Measurements from ENCODE around the gene CLCN6.

Gene CLCN6

DNA sequence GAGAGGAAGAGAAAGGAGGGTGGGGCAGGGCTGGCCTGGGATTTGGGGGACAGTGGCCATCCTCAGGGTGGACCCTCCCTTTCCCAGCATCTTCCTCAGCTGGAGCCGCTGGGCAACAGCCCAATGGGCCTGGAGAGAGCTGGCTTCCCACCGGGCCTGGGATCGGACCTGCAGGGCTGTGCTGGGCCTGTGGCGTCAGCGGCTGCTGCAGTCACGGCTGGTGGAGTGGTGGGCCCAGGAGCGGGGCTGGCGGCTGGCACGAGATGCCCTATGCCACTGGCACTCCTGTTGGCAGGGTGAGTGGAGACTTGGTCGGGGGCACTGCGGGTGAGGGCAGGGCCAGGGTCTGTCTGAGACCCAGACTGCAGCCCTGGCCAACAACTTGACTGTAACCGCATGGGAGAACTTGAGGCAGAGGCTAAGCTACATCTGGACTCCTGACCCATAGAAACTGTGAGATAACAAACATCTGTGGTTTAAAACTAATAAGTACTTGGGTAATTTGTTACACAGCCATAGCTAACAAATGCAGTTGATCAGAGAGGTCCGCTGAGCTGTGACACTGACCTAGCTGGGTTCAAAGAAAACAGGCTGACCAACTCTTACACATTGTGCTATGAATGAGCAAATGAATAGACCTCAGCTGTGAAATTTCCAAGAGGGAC, 26.1 kb upstream of the CLCN6 start:
- DNase-seq: no peak

DNA sequence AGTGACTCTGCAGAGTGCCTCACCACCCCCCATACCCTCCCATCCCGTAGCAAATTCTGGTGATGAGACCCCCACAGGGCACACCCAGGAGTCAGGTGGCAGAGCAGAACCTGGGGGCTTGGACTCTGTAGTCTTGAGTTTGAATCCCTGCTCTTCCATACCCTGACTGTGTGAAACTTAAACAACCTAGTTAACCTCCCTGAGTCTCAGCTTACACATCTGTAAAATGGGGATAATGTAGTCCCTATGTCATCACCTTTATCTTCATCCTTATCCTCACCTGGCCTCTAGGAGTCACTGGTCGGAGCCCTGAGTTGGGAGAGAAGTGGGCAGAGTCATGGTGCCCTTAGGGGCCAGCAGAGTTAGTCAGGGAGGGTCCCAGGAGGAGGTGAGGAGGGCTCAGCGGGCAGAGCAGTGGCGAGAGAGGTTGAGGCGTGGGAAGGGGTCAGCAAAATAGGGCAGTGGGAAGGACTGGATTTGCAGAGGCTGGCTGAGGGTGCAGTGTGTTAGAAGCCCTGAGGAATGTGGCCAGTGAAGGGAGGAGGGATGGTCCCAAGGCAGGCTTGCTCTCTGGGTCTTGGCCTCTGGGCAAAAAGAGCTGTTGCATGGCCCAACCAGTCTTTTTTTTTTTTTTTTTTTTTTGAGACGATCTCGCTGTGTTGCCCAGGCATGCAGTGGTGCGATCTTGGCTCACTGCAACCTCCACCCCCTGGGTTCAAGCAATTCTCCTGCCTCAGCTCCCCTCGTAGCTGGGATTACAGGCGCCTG, 25.4 kb upstream of the CLCN6 start:
- DNase-seq: no peak

DNA sequence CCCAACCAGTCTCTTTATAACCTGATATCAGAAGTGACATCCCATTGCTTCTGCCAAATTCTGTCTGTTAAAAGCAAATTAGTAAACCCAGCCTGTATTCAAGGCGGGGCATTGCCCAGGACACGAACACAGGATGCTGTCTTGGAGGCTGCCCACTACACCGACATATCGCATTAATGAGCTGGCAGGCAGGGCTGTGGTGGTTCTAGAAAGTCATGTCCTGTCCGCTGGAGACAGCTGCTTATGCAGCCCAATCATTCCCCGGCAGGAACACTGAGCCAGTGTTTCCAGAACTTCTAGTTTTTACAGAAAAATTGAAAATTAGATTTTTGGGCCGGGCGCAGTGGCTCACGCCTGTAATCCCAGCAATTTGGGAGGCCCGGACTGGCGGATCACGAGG, 24.7 kb upstream of the CLCN6 start:
- no peak for DNase-seq

DNA sequence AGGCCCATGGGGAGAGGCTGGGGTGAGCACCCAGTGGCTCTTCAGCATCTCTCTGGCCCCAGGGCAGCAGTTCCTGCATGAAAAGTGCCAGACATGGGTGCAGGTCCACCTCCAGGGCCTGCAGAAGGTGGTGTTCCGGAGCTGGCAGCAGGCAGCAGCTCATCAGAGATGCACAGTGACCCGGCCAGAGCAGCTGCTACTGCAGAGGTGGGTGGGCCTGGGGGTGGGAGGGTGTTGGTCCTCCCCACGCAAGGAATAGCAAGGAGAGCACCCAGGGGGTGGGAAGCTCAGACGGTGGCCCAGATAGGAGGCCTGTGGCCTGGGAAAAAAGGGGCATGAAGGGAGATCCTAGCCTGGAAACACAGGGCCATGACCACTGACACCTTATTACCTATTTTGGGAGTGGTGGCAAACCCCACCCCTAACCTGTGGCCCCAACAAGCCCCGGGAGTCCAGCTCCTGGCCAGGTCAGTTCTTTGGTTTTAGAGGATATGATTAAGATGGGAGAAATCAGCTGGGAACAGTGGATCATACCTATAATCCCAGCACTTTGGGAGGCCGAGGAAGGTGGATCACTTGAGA, 23.8 kb upstream of the CLCN6 start:
- DNase-seq: no peak

DNA sequence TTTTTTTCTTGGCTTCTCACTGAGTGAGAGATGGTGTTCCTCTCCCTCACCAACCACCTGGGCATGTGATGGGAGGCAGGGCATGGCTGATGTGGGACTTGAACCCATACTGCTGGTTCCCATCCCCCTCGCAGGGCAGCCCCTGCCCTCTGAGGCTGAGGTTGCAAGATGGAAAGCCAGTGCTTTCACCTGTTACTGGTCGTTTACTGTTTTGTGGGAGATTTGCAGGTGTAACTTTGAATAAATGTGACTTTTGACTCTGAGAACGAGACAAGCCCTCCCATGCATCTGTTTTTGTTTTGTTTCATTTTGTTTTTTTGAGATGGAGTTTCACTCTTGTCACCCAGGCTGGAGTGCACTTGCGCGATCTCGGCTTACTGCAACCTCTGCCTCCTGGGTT, 22.4 kb upstream of the CLCN6 start:
- DNase-seq: no peak

DNA sequence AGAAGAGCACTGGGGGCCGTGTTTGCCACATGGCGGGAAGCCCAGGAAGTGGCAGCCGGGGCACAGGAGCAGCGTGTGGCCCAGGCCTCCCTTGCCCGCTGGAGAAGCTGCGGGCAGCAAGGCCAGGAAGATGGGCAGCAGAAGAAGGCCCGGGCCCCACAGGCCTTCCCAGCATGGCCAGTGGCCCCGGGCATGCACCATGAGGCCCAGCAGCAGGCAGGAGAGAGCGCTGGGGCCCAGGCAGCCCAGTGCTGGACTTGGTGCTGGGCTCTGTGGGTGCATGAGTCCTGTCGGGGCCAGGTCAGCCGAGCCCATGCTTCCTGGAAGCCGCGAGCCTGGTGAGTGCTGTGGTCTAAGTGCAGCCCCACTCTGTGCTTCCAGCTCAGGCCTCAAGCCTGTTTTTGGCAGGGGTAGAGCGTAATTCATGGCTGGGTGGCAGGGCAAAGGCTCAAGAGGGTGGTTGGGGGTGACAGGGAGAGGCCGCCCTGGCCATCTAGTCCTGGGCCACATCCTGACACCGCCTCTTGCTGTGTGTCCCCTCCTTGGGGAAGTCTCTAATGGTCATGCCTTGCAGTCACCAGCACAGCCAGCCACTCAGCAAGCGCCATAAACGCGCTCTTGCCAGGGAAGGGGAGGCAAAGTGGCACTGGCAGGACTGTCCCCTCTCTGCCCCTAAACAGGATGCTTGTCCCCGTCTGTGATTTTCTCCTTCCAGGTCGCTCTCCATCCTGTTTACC, 21.6 kb upstream of the CLCN6 start:
- DNase-seq: no peak

DNA sequence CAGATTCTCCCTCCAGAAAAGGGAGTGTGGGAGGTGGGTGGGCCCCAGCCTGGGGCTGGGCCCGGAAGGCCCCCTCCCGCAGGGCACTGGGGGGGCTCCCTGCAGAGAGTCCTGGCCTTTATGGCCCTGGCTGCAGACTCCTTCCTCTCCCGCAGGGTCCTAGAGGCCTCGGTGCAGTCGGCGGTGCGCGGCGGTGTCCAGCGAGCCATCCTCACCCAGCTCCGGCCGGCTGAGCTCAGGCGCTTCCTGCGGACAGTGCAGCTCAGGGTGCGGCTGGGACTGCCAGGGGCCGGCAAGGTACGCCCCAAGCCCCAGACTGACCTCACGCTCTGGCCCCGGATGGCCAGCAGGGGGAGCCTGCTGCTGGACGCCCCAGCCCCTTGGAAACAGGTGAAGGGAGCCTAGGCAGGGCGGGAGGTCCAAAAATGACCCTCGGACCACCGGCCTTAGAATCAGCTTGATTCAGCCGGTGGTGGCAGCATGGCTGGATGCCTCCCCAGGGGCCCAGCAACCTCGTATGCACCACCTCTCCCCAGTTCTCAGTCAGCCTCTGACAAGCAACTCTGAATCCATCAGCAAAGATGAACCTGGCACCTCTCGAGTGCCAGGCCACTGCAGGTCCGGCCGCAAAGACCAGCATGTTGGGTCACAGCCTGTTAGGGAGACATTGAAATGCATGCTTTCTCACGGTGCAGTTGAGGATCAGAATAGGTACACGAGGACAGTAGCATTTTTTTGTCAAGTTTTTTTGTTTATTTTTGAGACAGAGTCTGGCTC, 20.8 kb upstream of the CLCN6 start:
- DNase-seq: peak; percentile 24 to 29

DNA sequence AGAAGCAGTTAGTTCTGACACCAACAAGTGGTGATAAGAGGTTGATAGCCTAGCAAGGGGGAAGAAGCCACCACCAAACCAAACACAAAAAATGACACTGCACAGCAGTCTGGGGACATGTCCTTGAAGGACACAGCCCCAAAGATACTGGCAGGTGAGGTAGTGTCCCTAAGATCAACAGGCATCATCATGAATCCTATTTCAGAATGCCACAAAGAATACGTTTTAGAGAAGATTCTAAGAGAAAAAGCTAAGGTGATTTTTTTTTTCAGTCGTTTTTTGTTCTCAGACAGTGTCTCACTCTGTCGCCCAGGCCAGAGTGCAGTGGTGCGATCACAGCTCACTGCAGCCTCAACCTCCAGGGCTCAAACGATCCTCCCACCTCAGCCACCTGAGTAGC, 19.8 kb upstream of the CLCN6 start:
- DNase-seq: no peak

DNA sequence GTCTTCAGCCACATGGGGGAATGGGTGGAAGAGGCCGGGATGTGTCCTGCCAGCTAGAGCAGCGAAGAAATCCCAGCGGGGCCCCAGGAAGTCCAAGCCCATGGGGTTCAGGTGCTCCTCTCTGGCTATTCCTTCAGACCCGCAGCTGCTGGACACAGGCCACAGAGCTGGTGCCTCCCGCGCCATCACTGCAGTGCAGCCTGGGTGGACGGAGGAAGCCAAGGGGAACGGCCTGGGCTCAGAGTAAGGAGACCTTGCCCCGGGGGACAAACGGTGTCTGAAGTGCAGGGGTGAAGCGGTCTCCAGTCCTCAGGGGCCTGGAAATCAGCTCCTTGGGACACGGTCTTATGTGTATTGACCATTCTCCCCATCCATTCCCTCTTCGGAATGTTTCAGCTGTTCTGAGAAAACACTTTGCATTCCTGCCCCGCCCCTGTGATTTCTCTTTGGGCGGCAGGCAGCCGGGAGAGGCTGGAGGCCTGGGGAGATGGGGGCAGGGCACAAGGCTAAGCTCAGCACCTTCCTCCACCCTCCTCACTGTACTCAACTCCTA, 18.7 kb upstream of the CLCN6 start:
- DNase-seq: no peak

DNA sequence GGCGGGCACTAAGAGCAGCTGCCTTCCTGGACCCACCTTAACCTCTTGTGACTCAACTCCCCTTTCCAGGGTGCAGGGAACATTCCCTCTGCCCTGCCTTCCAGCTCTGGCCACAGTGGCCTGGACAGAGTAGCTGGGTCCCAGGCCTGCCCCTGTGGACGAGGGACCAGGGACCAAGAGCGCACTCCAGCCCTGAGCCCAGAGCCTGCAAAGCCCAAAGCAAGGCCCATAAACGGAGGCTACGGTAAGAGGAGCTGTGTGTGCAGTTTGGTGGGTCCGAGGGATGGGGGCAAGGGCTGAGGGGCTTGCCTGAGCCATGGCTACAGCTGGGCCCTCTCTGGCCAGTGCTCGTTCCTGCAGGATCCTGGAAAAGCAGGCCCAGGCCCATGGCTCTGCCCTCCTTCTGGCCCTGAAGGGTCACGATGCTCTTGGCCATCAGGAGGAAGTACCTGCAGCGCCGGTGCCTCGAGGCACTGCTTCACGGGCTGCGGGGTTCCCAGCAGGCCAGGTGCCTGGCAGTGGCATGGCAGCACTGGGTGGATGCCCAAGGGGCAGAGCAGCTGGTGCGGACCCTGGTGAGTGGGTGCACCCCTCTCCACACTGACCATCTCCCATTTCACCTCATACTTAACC, 18.1 kb upstream of the CLCN6 start:
- no peak for DNase-seq

DNA sequence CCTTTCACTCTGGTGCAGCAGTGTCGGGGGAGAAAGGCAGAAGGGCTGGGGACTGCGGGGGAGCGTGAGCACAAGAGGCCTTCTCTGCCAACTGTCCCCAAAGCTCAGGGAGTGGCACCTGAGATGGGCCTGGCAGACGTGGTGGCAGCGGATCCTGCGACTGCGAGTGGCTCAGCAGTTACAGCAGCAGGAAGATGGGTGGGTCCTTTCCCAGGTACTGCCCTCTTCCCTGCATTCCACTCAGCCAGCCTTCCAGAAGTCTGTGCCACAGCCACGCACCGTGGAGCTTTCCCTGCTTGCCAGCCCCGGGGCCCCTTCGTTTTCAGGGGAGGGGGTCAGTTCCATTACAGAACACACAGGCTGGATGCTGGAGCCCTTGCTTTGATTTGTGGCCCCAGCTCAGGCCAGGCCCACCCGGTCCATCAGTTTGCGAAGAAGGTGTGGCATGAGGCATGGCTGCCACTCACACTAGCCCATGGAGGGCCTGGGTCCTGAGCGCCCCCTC, 17.4 kb upstream of the CLCN6 start:
- no peak for DNase-seq

DNA sequence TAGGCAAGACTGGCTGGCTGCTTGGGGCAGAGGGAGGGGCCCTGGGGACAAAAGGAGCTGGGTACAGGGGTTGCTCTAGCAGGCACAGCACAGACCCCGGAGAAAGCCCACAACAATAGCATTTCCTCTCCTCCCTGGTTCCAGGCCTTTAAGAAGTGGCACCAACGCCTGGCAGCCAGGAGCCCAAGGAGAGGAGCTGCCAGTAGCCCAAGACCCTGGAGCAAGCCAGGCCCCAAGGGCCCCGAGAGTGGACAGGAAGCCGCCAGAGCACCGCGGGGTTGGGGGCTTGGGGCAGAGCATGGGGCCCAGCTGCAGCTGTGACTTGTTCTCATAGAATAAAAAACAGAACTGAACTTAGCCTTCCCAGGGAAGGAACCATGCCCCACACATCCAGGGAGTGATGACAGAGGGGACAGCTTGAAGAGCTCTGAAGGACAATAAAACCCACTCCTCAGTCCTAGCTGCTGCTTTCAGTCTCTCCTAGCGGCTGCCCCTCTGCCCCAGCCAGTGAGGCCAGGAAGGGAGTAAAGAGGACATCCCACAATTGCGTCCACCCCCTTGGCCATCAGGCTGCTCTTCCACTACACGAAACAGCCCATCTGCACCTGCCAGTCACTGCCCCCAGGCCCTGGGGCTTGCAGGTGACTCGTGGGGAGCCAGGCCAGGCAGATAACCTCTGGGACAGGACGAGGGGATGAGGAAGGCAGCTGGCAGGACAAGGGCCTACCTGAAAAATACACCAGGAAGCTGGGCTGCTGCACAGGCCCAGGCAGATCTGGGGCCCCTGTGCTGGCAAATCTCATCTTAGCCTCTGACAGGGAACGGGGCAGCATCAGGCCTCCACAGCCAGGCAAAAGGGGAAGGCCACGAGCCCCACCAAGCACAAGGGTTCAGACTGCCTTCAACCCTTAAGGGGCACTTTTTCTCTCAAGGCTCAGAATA, 16.6 kb upstream of the CLCN6 start:
- DNase-seq: no peak

DNA sequence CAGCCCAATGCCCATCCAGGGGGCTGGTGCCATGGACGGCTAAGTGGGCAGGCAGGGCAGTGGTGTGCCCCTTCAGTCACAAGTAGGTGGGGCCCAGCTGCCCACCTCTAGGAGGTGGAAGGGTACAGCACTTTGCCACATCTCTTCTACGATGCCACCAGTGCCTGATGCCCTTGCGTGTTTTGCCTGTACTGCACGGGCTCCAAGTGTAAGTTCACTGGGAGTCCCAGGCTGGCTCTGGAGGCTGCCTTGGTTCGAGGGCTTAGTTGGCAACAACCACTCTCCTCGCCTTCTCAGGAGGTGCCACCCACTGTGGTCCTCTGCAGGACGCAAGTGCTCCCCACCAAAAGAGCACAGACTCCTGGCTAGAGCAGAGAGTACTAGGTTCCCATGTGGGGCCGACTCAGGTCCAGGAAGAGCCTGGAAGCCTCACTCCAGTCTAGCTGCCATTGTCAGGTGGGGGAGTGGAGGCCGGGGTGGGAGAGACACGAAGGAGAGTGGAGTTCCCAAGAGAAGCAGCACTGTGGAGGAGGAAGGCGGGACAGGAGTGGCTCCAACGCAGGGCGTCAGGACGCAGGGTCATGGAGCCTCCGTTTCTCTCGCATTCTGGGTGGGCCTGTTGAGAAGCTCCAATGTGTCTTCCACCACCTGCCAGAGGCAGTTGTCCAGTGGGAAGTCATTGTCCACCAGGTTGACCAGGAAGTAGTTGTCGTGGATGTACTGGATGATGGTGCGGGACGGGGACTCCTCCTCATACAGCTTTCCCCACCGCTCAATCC, 15.7 kb upstream of the CLCN6 start:
- DNase-seq: no peak

DNA sequence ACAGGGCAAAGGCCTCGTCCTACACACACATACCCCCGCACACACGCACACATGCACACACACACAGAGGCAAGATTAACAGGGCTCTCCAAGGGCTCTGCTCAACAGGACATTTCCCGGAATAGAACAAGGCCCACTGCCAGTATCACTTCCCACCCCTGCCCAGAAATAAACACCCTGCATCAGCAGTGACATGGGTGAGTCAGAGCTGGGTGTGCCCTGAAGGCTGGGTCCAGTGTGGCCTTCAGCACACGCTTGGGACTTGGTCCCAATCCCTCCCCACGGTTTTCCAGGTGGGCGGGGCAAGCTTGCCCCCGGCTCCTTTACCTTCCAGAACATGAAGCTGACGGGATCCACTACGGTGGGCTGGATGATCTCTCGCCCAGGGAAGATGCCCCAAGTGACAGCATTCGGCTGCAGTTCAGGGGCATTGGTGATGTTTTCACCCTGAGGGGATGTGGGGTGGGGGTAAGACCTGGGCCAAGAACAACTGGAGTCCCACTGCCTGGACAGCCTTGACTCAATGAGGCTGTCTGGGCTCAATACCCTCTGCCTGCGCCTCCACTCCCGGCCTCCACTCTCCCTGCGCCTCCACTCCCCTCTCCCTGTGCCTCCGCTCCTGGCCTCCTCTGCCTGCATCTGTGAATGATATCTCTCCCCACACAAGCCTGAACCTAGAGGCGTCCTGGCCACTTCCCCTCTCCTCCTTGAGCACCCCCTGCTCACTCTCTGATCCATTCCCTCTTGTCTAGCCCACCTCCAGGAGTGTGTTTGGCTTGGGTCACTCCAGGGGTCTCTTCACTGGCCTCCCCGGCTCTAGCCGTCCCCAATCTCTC, 14.9 kb upstream of the CLCN6 start:
- DNase-seq: no peak

DNA sequence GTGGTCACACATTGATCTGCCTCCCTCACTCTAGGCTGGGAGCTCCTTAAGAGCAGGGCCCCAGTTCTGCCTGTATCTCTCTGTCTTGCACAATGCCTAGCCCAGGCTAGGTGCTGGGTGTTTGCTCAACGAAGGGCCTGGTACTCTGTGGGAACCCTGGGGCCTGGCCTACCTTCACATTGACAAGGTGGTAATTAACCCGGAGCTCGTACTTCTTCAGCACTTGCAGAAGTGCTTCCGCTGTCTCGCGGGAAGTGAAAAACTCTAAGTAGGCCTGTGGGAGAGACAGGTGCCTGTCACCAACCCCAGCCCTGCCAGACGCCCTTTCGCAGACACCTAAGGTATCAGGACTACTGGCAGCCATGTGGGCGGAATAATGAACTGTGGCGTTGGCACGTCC, 13.9 kb upstream of the CLCN6 start:
- DNase-seq: no peak

DNA sequence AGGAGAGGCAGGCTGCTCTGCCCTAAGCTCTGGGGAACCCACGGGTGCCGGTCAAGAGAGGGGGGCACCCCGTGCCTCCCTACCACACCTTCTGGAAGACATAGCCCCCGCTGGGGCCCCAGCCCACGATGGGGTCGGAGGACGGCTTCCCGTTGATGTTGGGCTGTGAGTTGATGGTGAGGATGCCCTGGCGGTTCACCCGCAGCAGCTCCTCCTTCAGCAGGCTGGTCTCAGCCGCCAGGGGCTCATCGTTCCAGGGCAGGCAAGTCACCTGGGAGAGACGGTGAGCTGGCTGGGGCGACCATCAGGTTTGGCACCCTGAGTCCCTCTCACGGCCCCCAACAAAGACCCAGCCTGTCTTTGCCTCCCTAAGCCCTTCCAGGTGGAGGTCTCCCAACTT, 12.2 kb upstream of the CLCN6 start:
- DNase-seq: no peak

DNA sequence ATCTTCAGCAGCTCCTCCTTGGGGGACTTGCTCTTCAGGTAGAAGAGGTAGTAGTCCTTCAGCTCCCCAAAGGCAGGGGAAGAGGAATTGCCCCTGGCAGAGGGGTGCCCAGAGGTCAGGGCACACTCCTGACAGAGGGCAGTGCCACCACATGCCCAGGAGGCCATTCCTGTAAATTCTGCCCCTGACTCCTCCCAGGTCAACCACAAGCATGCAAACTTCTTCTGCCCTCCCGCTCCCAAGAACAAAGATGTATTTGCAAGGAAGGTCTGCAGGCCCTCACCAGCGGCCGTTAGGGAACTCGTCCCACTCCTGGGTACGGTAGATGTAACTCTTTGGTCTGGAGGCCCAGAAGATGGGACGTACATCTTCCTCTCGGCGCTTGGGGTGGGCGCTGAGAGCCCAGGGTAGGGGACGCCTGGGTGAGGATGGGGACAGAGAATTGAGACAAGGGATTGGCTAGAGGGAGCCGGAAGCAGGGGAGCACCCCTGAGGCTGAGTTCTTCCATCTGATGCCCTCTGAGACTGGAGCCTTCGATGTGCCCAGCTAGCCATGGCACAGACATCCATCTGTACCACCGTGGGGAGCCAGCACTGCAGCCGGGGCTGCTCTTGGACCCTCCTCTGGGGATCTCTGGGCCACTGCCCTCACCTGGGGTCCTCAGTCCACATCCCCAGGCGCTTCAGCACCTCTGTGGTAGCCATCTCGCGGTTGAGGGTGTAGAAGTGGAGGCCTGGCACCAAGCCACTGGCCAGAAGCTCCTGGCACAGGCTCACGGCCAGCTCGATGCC, 11.3 kb upstream of the CLCN6 start:
- no peak for DNase-seq

Measured in activated CD4-positive, alpha-beta T cell treated with anti-CD3 and anti-CD28 coated beads for 4 hours (primary cell).